HT1080 (cell line): ENCODE results near the gene ZBTB45. TPM values are rescaled to one million over a fixed set of nuclear protein-coding genes. Genes with fewer than 3 reads are reported as not detected.
"Not testable (repeated sequence)": the region's sequence is repeated elsewhere in the genome, so short reads cannot be mapped to it uniquely, and the experiment has no call there.

Experiments used
- DNase-seq: peaks from one replicate; pipeline ENCODE4 v3.0.0-alpha.2; 2015; ENCODE audit warnings: low read depth
- total RNA-seq: library from RNA; depleted of rRNA; stranded (reverse); fragments of >200 nt; shearing (Covaris generic); gene quantifications from 2 replicates; pipeline ENCODE4 v1.2.3, GENCODE V29; 2014

Gene ZBTB45
- total RNA-seq, 1 experiment from 2014 or later: 12.5 TPM

DNA sequence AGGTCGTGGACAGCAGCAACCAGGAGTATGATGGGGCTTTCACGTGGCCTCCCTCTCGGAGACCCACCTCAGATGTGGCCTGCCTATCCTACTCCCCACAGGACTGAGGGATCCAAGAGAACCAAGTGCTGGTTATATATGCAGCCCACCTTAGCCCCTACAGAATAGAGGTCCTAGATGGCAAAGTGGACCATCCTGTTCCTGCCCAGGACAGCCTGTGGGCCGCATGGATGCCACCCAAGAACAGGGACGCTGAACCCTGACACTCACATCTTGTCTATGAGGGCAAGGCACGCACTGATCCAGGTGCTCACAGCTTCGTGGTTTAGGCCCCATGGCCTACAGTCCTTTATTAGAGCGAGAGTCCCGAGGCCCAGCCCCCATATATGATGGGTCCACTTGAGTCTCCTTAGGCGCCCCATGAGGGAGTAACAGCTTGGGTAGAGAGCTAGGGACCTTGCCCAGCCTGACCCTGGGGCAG is 6.4 kb downstream of the ZBTB45 start:
- DNase-seq: no peak

DNA sequence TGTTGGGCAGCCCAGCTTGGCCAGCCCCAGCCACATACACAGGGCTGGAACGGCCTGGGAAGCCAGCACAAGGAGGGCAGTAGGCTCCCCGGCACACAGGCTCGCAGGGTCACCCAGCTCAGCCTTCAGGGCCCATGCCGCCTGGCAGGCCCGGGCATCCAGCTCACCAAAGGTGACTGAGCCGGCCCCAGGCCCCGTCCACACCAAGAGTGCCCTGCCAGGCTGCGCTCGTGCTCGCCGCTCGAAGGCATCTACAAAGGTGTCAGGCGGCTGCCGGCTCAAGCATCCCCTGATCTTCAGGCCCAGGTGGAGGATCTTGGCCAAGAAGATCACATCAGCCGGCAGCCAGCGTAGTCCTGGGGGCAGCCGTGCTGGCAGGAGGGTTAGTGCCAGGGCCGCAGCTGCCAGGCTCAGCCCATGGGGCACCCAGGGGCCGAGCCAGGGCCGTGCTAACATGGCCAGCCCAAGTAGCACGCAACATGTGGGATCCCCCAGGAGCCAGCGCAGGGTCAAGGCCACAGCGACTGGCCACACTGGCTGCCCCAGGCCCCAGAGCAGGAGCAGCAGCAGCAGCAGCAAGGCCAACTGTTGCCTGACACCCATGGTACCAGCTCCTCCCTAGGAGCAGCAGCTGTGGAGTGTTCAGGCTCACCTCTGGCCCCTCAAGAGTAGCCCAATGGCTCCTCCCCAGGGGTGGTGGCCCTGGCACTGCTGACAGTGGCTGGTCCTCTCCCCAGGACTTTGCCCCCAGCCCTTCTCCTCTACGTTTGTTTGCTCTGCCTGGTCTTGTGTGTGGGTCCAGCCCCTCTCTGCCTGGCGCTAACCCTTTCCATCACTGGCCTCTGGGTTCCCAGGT is 8.0 kb downstream of the ZBTB45 start, which contains the start of gene SLC27A5:
Gene SLC27A5, minus strand, starts transcription at position 640 of the 856 bp plus-strand sequence. Its CDS starts 37 bp downstream, at position 603.
- no peak for DNase-seq

DNA sequence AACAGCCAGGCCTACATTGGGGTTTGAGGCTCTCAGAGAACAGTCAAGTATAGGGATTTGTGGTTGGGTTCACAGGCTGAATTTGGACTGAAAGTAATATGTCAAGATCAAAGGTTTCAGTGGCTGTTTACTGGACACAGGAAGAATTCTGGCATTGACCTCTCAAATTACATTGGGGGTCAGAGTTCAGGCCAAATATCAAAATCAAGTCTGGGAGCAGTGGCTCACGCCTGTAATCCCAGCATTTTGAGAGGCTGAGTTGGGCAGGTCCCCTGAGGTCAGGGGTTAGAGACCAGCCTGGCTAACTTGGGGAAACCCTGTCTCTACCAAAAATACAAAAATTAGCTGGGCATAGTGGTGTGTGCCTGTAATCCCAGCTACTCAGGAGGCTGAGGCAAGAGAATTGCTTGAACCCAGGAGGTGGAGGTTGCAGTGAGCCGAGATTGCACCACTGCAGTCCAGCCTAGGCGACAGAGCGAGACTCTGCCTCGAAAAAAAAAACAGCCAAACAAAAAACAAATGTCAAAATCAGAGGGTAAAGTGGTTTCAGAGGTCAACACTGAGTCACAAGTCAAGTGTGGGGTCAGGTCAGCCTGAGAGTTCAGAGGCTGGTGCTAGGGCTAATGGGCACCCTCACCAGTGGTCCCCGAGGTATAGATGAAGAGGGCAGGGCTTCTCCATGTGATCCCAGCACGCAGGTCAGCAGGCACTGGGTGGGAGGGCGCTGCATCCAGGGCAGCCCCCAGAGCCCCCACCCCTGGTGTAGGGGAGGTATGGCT is 9.3 kb downstream of the ZBTB45 start:
- DNase-seq: no peak

DNA sequence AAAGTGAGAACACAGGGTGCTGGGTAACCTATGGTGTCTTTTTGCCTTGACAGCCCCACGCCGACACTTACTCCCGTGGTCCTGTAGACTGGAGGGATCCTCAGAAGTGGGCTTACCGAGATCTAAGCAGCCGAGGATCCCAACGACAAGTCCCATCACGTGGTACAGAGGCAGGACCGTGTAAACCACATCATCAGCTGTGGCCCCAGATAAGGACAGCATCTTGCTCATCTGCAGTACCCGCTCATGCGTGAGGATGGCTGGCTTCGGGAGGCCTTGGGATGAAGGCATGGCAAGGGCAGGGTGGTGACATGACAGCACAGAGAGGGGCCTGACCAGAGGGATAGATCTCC is 9.9 kb downstream of the ZBTB45 start:
- no peak for DNase-seq

DNA sequence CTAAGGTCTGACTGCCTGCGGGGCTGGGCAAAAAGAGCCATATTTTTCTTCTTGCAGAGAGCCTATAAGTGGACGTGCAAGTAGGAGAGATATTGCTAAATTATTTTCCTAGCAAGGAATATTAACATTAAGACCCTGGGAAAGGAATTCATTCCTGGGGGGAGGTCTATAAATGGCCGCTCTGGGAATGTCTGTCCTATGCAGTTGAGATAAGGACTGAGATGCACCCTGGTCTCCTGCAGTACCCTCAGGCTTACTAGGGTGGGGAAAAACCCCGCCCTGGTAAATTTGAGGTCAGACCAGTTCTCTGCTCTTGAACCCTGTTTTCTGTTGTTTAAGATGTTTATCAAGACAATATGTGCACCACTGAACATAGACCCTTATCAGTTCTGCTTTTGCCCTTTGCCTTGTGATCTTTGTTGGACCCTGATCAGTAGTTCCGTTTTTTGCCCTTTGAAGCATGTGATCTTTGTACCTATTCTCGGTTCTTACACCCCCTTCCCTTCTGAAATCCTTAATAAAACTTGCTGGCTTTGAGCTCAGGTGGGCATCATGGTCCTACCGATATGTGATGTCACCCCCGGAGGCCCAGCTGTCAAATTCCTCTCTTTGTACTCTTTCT is 11.9 kb downstream of the ZBTB45 start:
- not testable (repeated sequence) for DNase-seq

DNA sequence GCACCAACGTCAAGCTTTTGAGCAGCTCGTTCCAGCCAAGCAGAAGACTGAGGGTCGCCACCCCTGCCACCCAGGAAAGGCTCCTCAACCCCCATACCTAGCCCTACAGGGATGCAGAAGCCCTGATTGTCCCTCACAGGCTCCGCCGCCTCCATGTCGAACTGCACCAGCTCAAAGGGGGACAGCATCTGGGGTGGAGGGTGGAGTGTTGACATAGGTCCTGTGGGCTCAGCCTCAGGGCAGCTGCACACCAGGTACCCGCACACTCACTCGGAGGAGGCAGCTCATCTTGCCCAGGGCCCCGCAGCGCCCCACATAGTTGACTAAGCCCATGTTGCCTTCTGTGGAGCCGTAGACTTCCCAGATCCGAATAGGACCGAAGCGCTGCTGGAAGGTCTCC is 19.4 kb downstream of the ZBTB45 start:
- DNase-seq: no peak

DNA sequence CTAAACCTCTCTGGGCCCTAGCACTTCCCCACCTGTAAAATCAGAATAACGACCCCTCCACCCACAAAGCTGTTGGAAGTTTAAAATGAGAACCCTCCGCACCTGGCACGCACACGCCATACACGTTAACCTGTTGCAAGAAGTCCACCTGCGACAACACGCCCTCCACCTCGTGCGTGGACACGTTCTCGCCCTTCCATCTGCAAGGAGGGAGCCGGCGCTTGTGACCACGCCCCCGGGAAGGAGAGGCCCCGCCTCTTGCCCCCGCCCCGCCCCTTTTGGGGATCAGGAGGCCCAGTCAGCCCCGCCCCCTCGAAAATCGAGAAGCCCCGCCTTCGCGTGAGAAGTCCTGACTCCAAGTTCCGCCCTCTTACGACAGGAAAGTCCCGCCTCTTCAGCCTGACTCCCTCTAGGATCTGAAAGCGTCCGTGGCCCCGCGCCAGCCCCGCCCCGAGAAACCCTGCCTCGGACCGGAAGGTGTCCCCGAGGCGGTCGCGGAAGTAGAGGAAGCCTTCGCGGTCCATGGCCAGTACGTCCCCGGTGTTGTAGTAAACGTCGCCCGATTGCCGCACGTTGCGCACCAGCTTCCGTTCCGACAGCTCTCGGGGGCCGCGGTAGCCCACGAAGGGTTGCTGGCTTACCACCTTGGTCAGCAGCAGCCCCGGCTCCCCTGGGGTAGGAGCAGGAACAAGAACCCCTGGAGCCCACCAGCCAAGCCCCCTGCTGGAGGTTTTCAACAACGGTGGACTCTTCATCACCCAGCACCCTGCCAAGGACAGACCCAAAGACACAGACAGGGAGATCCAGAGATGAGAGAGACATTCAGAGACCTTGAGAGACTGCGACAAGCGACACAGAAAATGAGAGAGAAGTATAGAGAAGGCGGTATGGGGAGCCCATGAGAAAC is 20.3 kb downstream of the ZBTB45 start:
- DNase-seq: peak; percentile 97

DNA sequence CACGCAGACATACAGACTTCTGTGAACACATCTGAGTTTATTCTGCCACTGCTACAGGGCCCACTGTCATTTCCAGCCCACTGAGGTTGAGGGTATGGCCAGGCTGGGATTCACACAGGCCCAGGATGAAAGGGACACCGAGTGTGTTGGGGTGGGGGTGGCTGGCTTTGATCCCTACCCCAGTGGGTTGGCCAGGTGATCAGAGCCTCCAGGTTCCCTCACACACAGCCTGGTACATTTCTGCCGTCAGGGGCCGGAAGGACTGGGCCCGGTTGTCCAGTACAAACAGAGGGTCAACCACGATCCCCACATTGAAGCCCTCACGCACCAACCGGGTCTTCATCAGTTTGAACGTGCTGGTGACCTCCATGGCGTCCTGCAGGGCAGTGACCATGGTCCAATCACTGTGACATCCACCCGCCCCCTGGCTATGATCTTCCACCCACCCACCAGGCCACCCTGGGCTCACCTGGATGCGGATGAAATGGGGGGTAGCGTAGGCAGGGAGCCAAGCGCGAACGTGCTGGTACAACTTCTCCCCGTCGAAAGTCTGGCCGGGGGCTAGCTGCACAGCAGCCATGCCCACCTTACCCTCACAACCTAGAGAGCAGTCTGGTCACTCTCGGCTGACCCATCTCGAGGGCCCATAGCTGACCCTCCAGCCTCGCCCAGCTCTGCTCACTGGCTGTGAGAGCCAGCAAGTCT is 21.1 kb downstream of the ZBTB45 start:
- DNase-seq: no peak

DNA sequence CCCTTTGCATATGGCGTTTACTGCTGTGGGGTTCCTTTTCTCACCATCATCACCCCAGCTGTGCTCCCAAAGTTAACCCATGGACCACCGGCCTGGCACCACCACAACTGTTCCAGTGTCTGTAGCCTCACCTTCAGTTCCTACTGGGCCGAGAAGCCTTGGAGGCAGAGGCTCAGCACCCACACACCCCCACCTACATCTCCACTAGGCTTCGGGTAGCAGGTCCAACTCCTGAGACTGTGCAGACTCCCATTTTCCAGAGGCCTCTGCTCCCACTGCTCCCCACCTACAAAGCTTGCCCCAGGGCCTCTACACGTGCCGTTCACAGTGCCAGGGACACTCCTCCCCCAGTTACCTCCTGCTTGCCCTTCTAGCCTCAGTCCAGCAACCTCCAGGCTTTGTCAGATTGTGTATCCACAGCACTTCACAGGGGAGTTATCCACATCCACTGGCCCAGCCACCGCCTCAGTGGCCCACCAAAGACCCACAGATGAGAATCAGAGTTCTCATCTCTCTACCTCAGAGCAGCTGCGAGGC is 21.9 kb downstream of the ZBTB45 start:
- DNase-seq: no peak

DNA sequence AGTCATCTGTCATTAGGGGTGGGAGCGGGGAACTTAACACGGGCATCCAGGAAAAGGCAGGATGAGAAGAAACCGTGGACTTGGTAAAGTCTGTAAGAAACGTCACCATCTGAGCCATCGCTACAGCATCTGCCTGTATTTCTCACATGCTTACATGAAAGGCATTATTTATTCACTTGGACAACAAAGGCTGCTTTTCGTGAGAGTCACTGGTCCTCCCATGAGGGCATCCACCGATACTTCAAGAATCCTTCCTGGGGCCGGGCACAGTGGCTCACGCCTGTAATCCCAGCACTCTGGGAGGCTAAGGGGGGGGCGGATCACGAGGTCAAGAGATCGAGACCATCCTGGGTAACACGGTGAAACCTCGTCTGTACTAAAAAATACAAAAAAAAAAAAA is 27.3 kb downstream of the ZBTB45 start:
- no peak for DNase-seq

DNA sequence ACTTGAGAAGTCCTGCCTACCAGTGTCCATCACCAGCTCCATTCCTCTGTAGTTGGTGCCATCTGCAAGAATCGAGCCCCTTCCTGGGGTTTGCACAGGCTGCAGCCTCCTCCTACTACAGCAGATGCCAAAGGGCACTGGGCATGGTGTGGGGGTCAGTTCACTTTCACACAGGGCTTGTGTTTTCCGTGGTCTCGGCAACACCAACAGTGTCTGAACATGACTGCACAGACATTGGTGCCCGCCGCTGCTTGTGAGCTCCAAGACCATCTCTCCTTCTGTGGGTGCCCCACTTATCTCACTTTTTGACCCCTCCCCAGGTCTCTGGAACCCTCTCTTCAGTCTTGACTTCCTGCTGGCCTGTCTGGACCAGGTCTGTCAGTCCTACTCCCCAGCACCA is 28.2 kb downstream of the ZBTB45 start:
- DNase-seq: no peak

DNA sequence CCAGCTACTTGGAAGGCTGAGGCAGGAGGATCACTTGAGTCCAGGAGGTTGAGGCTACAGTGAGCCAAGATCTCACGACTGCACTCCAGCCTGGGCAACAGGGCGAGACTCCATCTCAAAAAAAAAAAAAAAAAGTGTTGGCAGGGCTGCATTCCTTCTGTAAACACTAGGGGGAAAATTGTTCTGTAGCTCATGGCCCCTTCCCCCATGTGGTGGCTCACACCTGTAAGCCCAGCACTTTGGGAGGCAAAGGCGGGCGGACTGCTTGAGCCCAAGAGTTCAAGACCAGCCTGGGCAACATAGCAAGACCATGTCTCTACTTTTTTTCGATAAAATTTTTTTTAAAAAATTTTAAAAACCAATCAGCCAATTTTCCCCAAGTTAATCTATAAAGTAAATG is 35.3 kb downstream of the ZBTB45 start:
- not testable (repeated sequence) for DNase-seq

DNA sequence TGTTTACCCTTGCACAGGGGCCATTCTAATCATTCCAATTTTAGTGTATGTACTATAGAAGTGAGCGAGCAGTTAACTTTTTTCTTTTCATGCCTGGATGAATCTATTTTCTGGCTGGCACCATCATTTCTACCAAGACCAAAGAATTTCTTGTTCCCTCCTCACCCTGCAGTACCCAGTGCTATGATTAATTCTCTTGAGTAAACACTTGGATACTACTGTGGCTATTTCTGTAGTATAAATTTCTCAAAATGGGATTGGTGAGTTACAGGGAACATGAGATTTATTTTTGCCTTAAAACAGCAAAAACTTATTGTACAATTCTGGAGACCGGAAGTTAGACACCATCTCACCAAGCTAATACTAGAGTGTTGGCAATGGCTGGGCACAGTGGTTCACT is 35.8 kb downstream of the ZBTB45 start:
- DNase-seq: no peak

DNA sequence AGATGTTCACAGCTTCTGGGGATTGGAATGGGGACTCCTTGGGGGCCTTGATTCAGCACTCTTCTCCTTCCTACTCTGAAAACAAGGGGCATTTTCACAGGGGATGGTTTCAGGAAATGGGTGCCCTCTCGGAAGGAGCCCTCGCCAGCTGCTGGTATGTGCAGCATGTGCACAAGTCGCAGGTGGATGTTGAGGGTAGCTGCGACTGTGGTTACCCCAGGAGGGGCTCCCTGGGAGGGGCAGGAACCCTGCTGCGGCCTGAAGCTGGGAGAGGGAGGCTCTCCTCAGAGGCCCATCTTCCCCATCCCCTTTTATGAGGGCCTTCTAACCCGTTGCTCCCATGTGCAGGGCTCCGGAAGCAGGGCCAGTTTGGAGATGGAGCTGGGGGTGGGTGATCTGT is 37.2 kb downstream of the ZBTB45 start:
- DNase-seq: no peak

DNA sequence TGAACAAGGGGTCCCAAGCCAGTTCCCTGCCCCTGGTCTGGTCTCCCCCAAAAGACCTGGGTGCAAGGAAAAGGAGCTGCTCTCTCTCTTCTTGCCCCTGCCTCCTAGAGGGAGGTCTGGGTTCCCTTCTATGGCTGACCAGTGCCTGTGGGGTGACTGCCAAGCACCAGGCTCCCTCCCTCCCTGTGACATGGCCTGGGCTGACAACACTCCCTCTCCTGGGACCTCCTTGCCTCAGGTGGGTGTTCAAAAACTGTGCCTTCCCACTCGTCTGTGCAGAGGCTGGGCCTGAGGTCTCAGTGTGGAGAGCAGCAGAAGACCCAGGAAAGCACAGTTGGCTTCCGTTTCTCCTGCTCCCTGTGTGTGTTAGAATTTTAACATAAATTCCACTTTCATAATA is 38.8 kb downstream of the ZBTB45 start:
- DNase-seq: no peak

DNA sequence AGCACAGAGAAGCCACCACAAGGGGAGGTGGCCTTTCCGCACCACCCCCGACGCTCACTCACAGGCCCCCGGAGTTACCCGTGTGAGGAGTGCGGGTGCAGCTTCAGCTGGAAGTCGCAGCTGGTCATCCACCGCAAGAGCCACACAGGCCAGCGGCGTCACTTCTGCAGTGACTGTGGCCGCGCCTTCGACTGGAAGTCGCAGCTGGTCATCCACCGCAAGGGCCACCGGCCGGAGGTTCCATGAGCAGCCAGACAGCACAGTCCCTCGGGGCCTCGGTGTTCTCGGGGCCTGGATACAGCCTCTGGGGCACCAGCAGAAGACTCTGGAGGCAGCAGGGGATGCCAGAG is 39.2 kb downstream of the ZBTB45 start:
- DNase-seq: no peak

DNA sequence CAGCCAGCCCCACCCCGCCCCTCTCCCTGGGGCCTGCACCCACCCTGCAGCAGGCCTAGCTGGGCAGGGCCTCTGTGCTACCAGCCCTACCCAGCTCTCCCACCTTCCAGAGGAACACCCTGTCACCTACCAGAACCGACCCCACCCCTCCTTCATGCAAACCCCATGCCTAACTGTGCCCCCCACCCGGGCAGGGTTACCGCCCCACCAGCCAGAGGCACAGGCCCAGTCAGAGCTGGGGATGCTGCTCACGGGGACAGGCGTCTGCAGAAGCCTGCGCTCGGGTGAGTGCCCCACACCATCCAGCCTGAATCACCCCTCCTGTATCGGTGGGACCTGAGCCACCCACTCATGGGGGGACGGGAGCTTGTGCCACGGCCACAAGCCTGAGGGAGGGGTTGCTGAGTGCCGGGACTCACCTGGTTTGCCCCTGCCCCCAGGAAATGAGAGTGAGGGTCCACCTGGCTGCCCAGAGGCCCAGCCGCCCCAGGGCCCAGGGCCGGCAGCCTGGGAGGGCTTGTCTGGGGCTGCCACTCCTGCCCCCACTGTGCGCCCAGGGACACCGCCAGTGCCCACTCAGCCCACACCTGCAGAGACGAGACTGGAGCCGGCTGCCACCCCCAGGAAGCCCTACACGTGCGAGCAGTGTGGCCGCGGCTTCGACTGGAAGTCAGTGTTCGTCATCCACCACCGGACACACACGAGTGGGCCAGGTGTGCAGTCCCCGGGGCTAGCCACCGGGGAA is 39.7 kb downstream of the ZBTB45 start:
- DNase-seq: no peak

DNA sequence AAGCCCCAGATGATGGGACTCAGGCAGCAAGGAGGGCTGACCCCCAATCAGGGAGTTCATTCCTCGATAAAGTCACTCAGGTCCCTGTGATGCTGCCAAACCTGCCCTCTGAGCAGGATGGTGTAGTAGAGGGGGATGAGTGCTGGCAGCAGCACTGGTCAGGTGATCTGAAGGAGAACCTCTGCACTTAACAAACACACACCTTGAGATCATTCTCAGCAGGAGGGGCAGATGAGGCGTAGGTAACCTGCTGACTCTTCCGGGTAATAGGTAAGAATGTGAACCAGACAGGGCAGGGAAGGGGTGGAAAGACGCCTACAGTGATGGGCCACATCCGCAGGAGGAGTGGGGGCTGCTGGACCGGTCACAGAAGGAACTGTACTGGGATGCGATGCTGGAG is 40.3 kb downstream of the ZBTB45 start:
- DNase-seq: no peak

DNA sequence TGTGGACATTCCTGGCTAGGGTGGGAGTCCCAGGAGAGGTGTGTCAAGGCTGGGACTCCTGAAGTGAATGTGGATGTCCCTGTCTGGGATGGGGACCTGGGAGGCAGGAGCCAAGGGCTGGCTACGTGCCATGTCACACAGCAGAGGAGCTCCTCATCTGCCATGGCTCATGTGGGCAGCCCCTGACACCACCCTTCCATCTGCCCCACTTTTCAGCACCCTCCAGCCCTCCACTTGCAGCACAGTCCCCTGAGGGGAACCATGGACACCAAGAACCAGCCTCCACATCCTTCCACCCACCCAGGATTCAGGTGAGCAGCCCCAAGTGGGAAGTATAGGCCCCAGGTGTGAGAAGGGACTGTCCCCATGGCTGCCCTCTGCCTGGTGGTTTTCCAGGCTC is 41.7 kb downstream of the ZBTB45 start:
- DNase-seq: no peak
